Measurements from ENCODE around the gene SLC25A2.

Gene SLC25A2

DNA sequence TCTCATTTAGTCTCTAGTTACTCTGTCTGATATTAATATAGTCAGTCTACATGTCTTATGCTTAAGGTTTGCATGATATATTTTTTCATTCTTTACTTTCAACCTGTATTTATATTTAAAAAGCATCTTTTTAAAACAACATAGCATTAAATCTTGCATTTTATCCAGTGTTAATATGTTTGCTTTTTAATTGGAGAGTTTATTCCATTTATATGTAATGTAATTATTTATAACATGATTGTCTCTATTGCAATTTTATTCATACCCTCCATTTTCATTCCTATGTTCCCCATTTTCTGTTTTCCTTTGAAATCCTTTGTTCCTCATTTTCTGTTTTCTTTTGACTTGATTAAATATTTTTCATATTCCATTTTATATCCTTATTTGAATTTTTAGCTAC is 45.4 kb downstream of the SLC25A2 start:
- no peak for DNase-seq (ENCODE audit: low read depth, low spot score)
- in situ Hi-C loops (cut with HindIII; ENCODE audit: low sequenced_read_pairs): no loop called here
- no peak overlapping the region for H3K4me3 ChIP-seq (ENCODE audit: low read depth, low read length)
- TF ChIP-seq, protein P1, sequence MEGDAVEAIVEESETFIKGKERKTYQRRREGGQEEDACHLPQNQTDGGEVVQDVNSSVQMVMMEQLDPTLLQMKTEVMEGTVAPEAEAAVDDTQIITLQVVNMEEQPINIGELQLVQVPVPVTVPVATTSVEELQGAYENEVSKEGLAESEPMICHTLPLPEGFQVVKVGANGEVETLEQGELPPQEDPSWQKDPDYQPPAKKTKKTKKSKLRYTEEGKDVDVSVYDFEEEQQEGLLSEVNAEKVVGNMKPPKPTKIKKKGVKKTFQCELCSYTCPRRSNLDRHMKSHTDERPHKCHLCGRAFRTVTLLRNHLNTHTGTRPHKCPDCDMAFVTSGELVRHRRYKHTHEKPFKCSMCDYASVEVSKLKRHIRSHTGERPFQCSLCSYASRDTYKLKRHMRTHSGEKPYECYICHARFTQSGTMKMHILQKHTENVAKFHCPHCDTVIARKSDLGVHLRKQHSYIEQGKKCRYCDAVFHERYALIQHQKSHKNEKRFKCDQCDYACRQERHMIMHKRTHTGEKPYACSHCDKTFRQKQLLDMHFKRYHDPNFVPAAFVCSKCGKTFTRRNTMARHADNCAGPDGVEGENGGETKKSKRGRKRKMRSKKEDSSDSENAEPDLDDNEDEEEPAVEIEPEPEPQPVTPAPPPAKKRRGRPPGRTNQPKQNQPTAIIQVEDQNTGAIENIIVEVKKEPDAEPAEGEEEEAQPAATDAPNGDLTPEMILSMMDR (IDR thresholded peaks at IDR 0.05; ENCODE audit: low read depth, low read length): no peak
